Cortex of kidney (tissue), 1 donor: ENCODE results near the gene PITPNC1.
"Not testable (repeated sequence)": the region's sequence is repeated elsewhere in the genome, so short reads cannot be mapped to it uniquely, and the experiment has no call there.

Experiments
- DNase-seq: peaks from one replicate; lab custom pipeline; 2025; lab: John Stamatoyannopoulos, UW

The PITPNC1 gene

GRCh38 chr17:67578679-67579405, 201.8 kb downstream of the PITPNC1 start:
- not testable (repeated sequence) for DNase-seq

GRCh38 chr17:67582673-67583081, 205.6 kb downstream of the PITPNC1 start:
- no peak for DNase-seq

GRCh38 chr17:67585077-67585602, 208.1 kb downstream of the PITPNC1 start:
- no peak for DNase-seq

- DNase-seq: no peak
Measured at GRCh38 chr17:67588326-67588725, 211.2 kb downstream of the PITPNC1 start.

- DNase-seq: no peak
Measured at GRCh38 chr17:67594115-67594880, 217.2 kb downstream of the PITPNC1 start.

GRCh38 chr17:67600408-67600807, 223.3 kb downstream of the PITPNC1 start:
- DNase-seq: no peak

- DNase-seq: no peak
Measured at GRCh38 chr17:67601897-67602296, 224.8 kb downstream of the PITPNC1 start.

GRCh38 chr17:67602444-67602843, 225.4 kb downstream of the PITPNC1 start:
- no peak for DNase-seq

- no peak for DNase-seq
Measured at GRCh38 chr17:67602974-67603373, 225.9 kb downstream of the PITPNC1 start.

GRCh38 chr17:67605256-67605912, 228.3 kb downstream of the PITPNC1 start:
- no peak for DNase-seq

GRCh38 chr17:67606471-67606870, 229.4 kb downstream of the PITPNC1 start:
- no peak for DNase-seq

GRCh38 chr17:67606896-67607604, 230.0 kb downstream of the PITPNC1 start:
- no peak for DNase-seq

- DNase-seq: no peak
Measured at GRCh38 chr17:67610061-67610460, 233.0 kb downstream of the PITPNC1 start.

- no peak for DNase-seq
Measured at GRCh38 chr17:67613961-67614360, 236.9 kb downstream of the PITPNC1 start.

- DNase-seq: no peak
Measured at GRCh38 chr17:67615011-67615561, 238.0 kb downstream of the PITPNC1 start.

GRCh38 chr17:67615736-67616135, 238.7 kb downstream of the PITPNC1 start:
- no peak for DNase-seq

GRCh38 chr17:67617304-67617899, 240.3 kb downstream of the PITPNC1 start:
- DNase-seq: no peak

- no peak for DNase-seq
Measured at GRCh38 chr17:67619555-67619954, 242.5 kb downstream of the PITPNC1 start.

- DNase-seq: no peak
Measured at GRCh38 chr17:67620088-67620487, 243.0 kb downstream of the PITPNC1 start.

- DNase-seq: no peak
Measured at GRCh38 chr17:67620636-67621035, 243.6 kb downstream of the PITPNC1 start.

GRCh38 chr17:67623767-67624166, 246.7 kb downstream of the PITPNC1 start:
- no peak for DNase-seq
